ENCODE data around the gene TNS1. TPM values are rescaled to one million over a fixed set of nuclear protein-coding genes. Genes with fewer than 3 reads are reported as not detected.

TNS1 gene
- total RNA-seq, 1 experiment from 2014 or later = 3.4 TPM

DNA sequence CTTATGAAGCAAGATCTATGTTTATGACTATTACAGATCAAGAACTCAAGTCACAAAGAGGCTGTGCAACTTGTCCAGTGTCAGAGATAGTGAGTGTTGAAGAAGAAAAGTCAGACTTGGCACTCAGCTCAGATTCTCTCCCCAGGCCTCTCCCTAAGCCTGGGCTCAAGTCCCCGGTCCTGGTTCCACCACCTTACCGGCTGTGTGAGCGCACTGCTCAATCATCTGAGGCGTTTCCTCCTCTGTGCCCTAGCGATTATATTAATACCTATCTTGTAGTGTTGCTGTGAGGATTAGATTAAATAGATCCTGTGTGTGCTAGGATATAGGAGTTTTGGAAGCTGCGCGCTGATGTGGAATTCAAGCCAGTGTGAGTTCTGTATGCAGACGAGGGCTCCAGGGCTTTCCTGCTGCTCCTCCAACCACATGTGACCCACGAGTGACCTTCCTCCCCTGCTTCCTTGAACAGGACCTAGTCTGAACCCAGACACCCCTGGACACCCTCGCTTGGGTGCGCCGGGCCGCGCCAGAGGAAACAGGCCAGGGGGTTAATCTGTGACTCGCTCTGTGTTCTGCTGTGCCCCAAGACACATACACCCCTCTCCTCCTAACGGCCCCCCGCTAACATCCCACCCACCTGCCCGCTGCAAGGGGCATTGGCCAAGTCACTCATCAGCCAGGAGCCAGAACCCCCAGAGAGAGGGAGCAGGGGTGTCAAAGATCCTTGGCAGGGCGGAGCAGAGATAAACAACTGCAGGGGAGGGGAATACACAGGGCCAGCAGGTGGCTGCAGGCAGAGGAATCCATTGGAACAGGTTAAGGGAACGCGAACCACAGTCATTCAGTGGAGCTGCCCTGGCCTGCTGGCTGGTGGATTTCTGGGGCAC lies 38.3 kb downstream of the TNS1 start:
- Histone ChIP-seq H3K27me3 (ENCODE audit: insufficient read depth, low read length) (no peaks in the 10 kb centered on the region), H2BK5ac (ENCODE audit: insufficient read length, low read length) (no peak overlapping the region), H3K18ac (ENCODE audit: insufficient read length, low read depth, low read length) (no peak overlapping the region), H3K23me2 (ENCODE audit: insufficient read length, low read depth, low read length, poor library complexity, severe bottlenecking) (no peaks in the 10 kb centered on the region), H2BK15ac (ENCODE audit: low read depth, low read length) (no peak overlapping the region), H3K4me2 (ENCODE audit: insufficient read depth, insufficient read length, low read length) (no peak overlapping the region), H3K79me2 (ENCODE audit: insufficient read depth, low read length) (no peaks in the 10 kb centered on the region), H3K79me1 (ENCODE audit: insufficient read depth, low read depth, low read length, poor library complexity, severe bottlenecking) (no peaks in the 10 kb centered on the region), H3K56ac (ENCODE audit: insufficient read length, low read depth, low read length) (no peak overlapping the region), H3K27ac (ENCODE audit: insufficient read length, low read depth, low read length) (no peak overlapping the region), H3T11ph (ENCODE audit: low read length) (no peak overlapping the region), H3K23ac (ENCODE audit: insufficient read length, low read depth, low read length) (no peak overlapping the region), H2BK20ac (ENCODE audit: low read depth, low read length, poor library complexity, severe bottlenecking) (no peak overlapping the region), H2AK5ac (ENCODE audit: insufficient read length, low read length) (no peak overlapping the region), H4K91ac (ENCODE audit: insufficient read length, low read depth, low read length) (no peak overlapping the region), H4K5ac (ENCODE audit: insufficient read length, low read depth, low read length) (no peak overlapping the region), H4K8ac (replicated peaks; ENCODE audit: insufficient read length, low read depth, low read length) (no peak overlapping the region), H2AFZ (ENCODE audit: low read length) (no peak overlapping the region), H3K4ac (ENCODE audit: low read depth, low read length) (no peak overlapping the region), H4K20me1 (ENCODE audit: control insufficient read depth, insufficient read depth, insufficient read length) (no peaks in the 10 kb centered on the region), H3K9me3 (ENCODE audit: control insufficient read depth, low read depth, low read length) (no peaks in the 10 kb centered on the region), H3K14ac (ENCODE audit: insufficient read depth, low read length) (no peak overlapping the region), H2BK120ac (ENCODE audit: low read depth, low read length, poor library complexity, severe bottlenecking) (no peak overlapping the region), H3K9ac (ENCODE audit: extremely low read depth, insufficient read length, low read length) (no peak overlapping the region), H3K4me1 (ENCODE audit: insufficient read depth, low read length) (no peaks in the 10 kb centered on the region; the same call in 1 of the 2 replicates), H2BK12ac (ENCODE audit: insufficient read length, low read depth, low read length) (no peak overlapping the region)
- DNase-seq = no peak
- TF ChIP-seq, protein P1, sequence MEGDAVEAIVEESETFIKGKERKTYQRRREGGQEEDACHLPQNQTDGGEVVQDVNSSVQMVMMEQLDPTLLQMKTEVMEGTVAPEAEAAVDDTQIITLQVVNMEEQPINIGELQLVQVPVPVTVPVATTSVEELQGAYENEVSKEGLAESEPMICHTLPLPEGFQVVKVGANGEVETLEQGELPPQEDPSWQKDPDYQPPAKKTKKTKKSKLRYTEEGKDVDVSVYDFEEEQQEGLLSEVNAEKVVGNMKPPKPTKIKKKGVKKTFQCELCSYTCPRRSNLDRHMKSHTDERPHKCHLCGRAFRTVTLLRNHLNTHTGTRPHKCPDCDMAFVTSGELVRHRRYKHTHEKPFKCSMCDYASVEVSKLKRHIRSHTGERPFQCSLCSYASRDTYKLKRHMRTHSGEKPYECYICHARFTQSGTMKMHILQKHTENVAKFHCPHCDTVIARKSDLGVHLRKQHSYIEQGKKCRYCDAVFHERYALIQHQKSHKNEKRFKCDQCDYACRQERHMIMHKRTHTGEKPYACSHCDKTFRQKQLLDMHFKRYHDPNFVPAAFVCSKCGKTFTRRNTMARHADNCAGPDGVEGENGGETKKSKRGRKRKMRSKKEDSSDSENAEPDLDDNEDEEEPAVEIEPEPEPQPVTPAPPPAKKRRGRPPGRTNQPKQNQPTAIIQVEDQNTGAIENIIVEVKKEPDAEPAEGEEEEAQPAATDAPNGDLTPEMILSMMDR (conservative IDR thresholded peaks at IDR 0.05) = no peak
- no peaks in the 10 kb centered on the region for H3K36me3 Mint-ChIP-seq (ENCODE audit: insufficient read depth in 1 of 3, low read depth in 3 of 3)
- peaks cover 3% of the 10 kb centered on the region for H3K27me3 Mint-ChIP-seq (ENCODE audit: low read depth)
- WGBS (ENCODE audit: extremely low coverage, insufficient read length, low lambda C conversion rate) = no CpG with 5 or more reads among the region's 21 CpGs
- peak overlapping the region; percentile 33 to 68 (median 50); a peak in 5 of 7 replicates for H3K27ac Mint-ChIP-seq
- H3K4me3 Mint-ChIP-seq = peak overlapping the region in 1 of 2 experiments; percentile 40; a peak in 2 of 5 replicates
- peaks cover 36 to 45% of the 10 kb centered on the region in 2 experiments for H3K4me1 Mint-ChIP-seq
- H3K9me3 Mint-ChIP-seq = no peaks in the 10 kb centered on the region
